GM12874 (cell line): Measurements from ENCODE around the gene ITGA3.

ENCODE experiments used
- CTCF ChIP-seq: IDR thresholded peaks from 2 replicates; pipeline ENCODE4 v1.5.1; 2011; ENCODE audit warnings: low read depth, mild to moderate bottlenecking, control low read depth, low read length, moderate library complexity; ENCODE audit not compliant: insufficient read depth

ITGA3 gene

GRCh38 chr17:50115756-50116155 is 59.8 kb downstream of the ITGA3 start:
- no peak for TF ChIP-seq CTCF

GRCh38 chr17:50117202-50118051 is 61.5 kb downstream of the ITGA3 start:
- peak; percentile 74 for TF ChIP-seq CTCF

GRCh38 chr17:50118076-50118827 is 62.3 kb downstream of the ITGA3 start:
- TF ChIP-seq CTCF, result no peak

DNA sequence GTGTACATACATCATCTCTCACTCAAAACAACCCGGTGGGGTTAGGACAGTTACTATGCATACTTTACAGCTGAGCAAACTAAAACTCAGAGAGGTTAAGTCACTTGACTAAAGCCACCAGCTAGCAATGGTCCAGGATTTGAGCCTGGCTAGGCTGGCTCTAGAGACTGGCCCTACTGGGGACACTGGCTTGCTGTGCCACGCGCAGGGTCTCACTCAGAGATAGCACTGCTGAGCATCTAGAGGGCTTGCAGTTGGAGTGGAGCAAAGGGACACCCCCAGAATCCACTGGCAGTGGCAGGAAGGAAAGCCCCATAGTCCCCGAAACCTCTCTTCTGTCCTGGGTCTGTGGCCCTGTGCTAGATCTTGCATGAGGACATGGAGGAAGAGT is 62.9 kb downstream of the ITGA3 start:
- TF ChIP-seq CTCF, result no peak

DNA sequence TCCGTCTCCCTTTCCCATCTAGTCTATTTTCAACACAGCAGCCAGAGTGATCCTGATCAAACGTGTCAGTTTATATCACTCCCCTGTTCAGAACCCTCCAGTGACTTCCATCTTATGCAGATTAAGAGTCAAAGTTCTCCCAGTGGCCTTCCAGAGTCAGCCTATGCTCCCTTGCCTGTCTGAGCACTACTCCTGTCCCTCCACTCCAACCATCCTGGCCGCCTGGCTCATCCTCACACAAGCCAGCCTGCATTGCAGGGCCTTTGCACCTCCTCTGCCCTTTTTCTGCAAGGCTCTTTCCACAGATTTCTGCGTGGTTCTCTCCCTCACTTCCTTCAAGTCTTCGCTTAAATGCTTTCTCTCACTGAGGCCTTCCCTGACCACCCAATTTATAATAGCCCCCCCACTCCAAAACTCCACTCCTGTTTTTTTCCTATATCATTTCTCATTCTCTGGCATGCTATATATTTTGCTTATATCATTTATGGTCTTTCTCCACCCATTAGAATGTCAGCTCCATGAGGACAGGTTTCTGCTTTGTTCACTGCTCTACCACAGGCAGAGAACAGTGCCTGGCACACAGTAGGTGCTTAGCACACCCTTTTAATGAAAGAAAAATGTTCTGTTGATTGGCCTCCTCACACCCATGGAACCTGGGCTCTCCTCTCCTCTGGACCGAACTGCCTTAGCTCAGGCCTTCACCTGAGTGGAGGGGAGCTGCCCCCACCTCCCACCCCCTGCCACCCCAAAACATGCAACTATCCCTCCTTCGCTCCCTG is 64.8 kb downstream of the ITGA3 start:
- no peak for TF ChIP-seq CTCF

DNA sequence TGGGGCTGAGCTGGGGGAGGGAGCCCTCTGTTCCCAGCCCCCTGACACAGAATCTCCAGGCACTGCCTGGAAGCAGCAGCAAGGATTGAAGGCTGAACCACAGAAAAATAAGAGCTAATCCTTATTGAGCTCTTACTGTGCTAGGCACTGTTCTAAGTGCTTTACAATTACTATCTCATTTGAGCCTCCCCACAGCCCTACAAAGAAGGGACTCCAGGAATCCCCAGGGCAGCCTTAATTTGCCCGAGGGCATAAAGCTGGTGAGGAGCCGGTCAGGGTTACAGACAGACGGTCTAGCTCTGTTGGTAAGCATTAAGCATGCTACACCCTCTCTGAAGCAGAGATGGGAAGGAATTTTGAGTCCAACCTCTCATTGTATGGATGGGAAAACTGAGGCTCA is 67.0 kb downstream of the ITGA3 start:
- TF ChIP-seq CTCF, result no peak

GRCh38 chr17:50123649-50124349 is 67.9 kb downstream of the ITGA3 start:
- TF ChIP-seq CTCF, result no peak
